Subcutaneous adipose tissue (tissue), 4 donors: ENCODE data around the gene SIL1. TPM values are rescaled to one million over a fixed set of nuclear protein-coding genes. Genes with fewer than 3 reads are reported as not detected.

ENCODE experiments used
- total RNA-seq, 4 donors: library from RNA; depleted of rRNA; stranded (reverse); fragments of >200 nt; gene quantifications; one replicate each; pipeline ENCODE4 v1.1.0, GENCODE V29; 2016
- TF ChIP-seq, protein P1 (sequence below): fragments of 450-650 bp; IDR thresholded peaks from one replicate; pipeline ENCODE4 v1.5.1; 2016; ENCODE audit warnings: low read depth, mild to moderate bottlenecking, control low read depth, antibody characterized with exemption, moderate library complexity

Gene SIL1
- total RNA-seq, 4 donors from 2014 or later, result 29.7 to 52.9 (median 44.8) TPM

GRCh38 chr5:138968601-138969000 is 229.6 kb downstream of the SIL1 start:
- TF ChIP-seq, protein P1, sequence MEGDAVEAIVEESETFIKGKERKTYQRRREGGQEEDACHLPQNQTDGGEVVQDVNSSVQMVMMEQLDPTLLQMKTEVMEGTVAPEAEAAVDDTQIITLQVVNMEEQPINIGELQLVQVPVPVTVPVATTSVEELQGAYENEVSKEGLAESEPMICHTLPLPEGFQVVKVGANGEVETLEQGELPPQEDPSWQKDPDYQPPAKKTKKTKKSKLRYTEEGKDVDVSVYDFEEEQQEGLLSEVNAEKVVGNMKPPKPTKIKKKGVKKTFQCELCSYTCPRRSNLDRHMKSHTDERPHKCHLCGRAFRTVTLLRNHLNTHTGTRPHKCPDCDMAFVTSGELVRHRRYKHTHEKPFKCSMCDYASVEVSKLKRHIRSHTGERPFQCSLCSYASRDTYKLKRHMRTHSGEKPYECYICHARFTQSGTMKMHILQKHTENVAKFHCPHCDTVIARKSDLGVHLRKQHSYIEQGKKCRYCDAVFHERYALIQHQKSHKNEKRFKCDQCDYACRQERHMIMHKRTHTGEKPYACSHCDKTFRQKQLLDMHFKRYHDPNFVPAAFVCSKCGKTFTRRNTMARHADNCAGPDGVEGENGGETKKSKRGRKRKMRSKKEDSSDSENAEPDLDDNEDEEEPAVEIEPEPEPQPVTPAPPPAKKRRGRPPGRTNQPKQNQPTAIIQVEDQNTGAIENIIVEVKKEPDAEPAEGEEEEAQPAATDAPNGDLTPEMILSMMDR, result no peak

DNA sequence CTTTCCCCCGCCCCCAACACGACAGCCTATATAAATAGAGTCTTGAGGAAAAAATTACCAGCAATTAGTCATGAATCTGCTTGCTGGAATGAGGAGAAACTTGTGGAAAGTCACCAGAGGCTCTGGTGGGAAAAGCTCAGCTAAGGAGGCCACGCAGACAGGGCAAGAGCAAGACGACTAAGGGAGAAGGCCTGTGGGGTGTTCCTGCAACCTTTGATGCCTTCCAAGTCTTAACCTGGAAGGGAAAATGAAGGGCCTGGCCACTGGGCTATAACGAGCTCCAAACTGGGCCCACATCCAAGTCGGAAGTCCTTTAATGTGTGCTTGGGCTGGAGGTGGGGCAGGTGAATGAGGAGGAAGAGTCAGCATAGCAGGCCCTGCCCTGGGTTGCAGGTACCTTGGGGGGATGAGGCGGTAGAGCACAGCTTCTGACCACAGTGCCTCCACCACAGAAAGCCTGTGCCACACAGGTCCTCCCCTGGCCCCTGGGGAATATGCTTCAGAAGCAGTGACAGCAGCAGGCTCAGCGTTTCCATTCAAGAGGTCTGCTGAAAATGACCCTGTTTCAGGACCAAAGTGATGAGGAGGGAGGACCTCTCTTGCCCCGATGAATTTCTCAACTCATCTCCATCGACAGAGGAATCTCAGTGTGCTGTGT is 230.2 kb downstream of the SIL1 start:
- TF ChIP-seq, protein P1, result no peak

- TF ChIP-seq, protein P1, result no peak
These were observed 231.8 kb downstream of the SIL1 start for GRCh38 chr5:138966236-138966985.

GRCh38 chr5:138965626-138966025 is 232.5 kb downstream of the SIL1 start:
- TF ChIP-seq, protein P1, result no peak

GRCh38 chr5:138964647-138965201 is 233.4 kb downstream of the SIL1 start:
- TF ChIP-seq, protein P1, result no peak

- TF ChIP-seq, protein P1, result no peak
These were observed 234.3 kb downstream of the SIL1 start for GRCh38 chr5:138963763-138964371.
